Left ventricle myocardium inferior (tissue), 1 donor: Measurements from ENCODE around the gene CENPB. TPM values are rescaled to one million over a fixed set of nuclear protein-coding genes. Genes with fewer than 3 reads are reported as not detected.
A peak's percentile ranks its signal among the peaks of the same experiment; 100 is the strongest.

ENCODE experiments used
- DNase-seq: peaks from one replicate; pipeline ENCODE4 v3.0.0-alpha.2; 2020
- H3K27ac ChIP-seq: fragments of 200-600 bp; replicated peaks from 2 replicates; pipeline ENCODE4 v1.8.0; 2021
- H3K27me3 ChIP-seq: fragments of 200-600 bp; 2 replicates; pipeline ENCODE4 v1.8.0; 2021; ENCODE audit warnings: low read depth
- H3K36me3 ChIP-seq: fragments of 200-600 bp; 2 replicates; pipeline ENCODE4 v1.8.0; 2021
- H3K4me1 ChIP-seq: fragments of 200-600 bp; 2 replicates; pipeline ENCODE4 v1.8.0; 2021
- H3K4me3 ChIP-seq: fragments of 200-600 bp; 2 replicates; pipeline ENCODE4 v1.8.0; 2021; ENCODE audit warnings: mild to moderate bottlenecking, moderate library complexity
- H3K9me3 ChIP-seq: fragments of 200-600 bp; replicated peaks from 2 replicates; pipeline ENCODE4 v1.8.0; 2021
- intact Hi-C: fragments of 100-400 bp; cut with micrococcal nuclease; formaldehyde crosslinking; loops from one replicate; pipeline ENCODE4 v1.11.0; 2022
- total RNA-seq: library from RNA; stranded (reverse); fragmentation: NEBNext Ultra II Directional; extraction: Animal tissue kit (Norgen Biotek cat#: 25700); gene quantifications from one replicate; pipeline ENCODE4 v1.2.1, GENCODE V29; 2021
- TF ChIP-seq, protein P1 (sequence below): fragments of 200-600 bp; IDR thresholded peaks from 2 replicates; pipeline ENCODE4 v1.8.0; 2021; ENCODE audit warnings: antibody characterized with exemption, mild to moderate bottlenecking, borderline replicate concordance
- donor health status: DM: no; HTN: yes; CAD: no; lungs with severe emphysema.

CENPB gene
- total RNA-seq, 1 donor from 2014 or later: 70.7 TPM

DNA sequence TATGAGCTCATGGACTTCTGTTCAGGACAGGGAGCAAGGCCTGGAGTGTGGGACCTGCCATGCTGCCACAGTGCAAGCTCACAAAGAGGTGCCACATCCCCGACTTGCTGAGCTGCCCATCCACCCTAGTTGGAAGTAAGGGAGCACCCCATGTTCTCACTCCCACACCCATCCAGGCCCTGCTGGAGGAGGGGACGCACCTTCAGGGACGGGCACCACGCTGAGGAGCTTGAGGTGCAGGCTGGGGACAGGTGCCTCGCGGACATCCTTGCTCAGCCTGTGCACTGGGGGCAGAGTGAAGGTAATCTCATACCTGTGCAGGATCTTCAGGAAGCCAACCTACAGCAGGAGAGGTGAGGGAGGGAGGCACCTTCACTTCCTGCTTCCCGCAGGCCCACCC is 31.3 kb downstream of the CENPB start:
- Histone ChIP-seq H3K9me3 (no peaks in the 10 kb centered on the region), H3K4me1 (peaks cover 57% of the 10 kb centered on the region), H3K4me3 (no peak overlapping the region), H3K27me3 (peaks cover 15% of the 10 kb centered on the region), H3K27ac (peak overlapping the region; percentile 59), H3K36me3 (peaks cover 14% of the 10 kb centered on the region)
- TF ChIP-seq, protein P1, sequence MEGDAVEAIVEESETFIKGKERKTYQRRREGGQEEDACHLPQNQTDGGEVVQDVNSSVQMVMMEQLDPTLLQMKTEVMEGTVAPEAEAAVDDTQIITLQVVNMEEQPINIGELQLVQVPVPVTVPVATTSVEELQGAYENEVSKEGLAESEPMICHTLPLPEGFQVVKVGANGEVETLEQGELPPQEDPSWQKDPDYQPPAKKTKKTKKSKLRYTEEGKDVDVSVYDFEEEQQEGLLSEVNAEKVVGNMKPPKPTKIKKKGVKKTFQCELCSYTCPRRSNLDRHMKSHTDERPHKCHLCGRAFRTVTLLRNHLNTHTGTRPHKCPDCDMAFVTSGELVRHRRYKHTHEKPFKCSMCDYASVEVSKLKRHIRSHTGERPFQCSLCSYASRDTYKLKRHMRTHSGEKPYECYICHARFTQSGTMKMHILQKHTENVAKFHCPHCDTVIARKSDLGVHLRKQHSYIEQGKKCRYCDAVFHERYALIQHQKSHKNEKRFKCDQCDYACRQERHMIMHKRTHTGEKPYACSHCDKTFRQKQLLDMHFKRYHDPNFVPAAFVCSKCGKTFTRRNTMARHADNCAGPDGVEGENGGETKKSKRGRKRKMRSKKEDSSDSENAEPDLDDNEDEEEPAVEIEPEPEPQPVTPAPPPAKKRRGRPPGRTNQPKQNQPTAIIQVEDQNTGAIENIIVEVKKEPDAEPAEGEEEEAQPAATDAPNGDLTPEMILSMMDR: no peak
- no peak for DNase-seq
- intact Hi-C loops: no loop called here

DNA sequence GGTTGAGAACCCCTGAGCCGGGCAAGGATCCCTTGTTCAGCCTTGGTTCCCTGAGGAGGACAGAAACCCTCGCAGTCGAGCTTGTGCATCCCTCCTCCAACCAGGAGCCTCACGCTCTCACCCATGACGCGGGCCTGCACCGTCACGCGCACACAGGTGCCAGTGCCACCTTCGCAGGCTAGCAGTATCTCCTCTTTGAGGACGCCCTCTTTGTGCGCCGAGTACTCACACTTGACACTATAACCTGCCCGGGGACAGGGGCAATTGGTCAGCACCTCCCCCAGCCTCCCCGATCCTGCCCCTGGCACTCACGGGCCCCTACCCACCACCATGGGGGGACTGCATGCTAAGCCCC is 32.3 kb downstream of the CENPB start:
- peak overlapping the region; percentile 61 for H3K27ac ChIP-seq
- no peak overlapping the region for H3K4me3 ChIP-seq
- TF ChIP-seq, protein P1: no peak
- H3K27me3 ChIP-seq: peaks cover 26% of the 10 kb centered on the region
- no peaks in the 10 kb centered on the region for H3K9me3 ChIP-seq
- peaks cover 24% of the 10 kb centered on the region for H3K36me3 ChIP-seq
- peaks cover 67% of the 10 kb centered on the region for H3K4me1 ChIP-seq
- intact Hi-C loops: no loop called here
- no peak for DNase-seq

GRCh38 chr20:3753501-3754275 is 32.9 kb downstream of the CENPB start:
- H3K9me3 ChIP-seq: no peaks in the 10 kb centered on the region
- peak overlapping the region; percentile 61 for H3K27ac ChIP-seq
- peaks cover 68% of the 10 kb centered on the region for H3K4me1 ChIP-seq
- TF ChIP-seq, protein P1: no peak
- intact Hi-C loops: no loop called here
- H3K4me3 ChIP-seq: no peak overlapping the region
- no peak for DNase-seq
- H3K27me3 ChIP-seq: peaks cover 28% of the 10 kb centered on the region
- H3K36me3 ChIP-seq: peaks cover 27% of the 10 kb centered on the region

GRCh38 chr20:3753098-3753497 is 33.4 kb downstream of the CENPB start:
- intact Hi-C loops: no loop called here
- TF ChIP-seq, protein P1: peak; percentile 84
- Histone ChIP-seq H3K9me3 (no peaks in the 10 kb centered on the region), H3K4me3 (no peak overlapping the region), H3K27ac (peak overlapping the region; percentile 61), H3K4me1 (peaks cover 66% of the 10 kb centered on the region), H3K36me3 (peaks cover 31% of the 10 kb centered on the region), H3K27me3 (peaks cover 28% of the 10 kb centered on the region)
- no peak for DNase-seq

GRCh38 chr20:3752386-3752759 is 34.2 kb downstream of the CENPB start:
- no peaks in the 10 kb centered on the region for H3K9me3 ChIP-seq
- peaks cover 38% of the 10 kb centered on the region for H3K36me3 ChIP-seq
- TF ChIP-seq, protein P1: no peak
- peaks cover 61% of the 10 kb centered on the region for H3K4me1 ChIP-seq
- no peak for DNase-seq
- intact Hi-C loops: no loop called here
- peak overlapping the region; percentile 61 for H3K27ac ChIP-seq
- peak overlapping the region; percentile 59 for H3K4me3 ChIP-seq
- peaks cover 28% of the 10 kb centered on the region for H3K27me3 ChIP-seq
